HepG2 (cell line): ENCODE results near the gene BEAN1.

Source experiments
- EZH2 ChIP-seq: conservative IDR thresholded peaks from 2 replicates; pipeline ENCODE4 v1.6.1; 2012; ENCODE audit warnings: mild to moderate bottlenecking, low read depth, low read length, moderate library complexity
- KDM5B ChIP-seq: sonication (generic); formaldehyde crosslinking; IDR thresholded peaks from 2 replicates; pipeline ENCODE4 v1.4.0; 2020; ENCODE audit warnings: missing genetic modification reagents, mild to moderate bottlenecking, borderline replicate concordance
- ZIK1 ChIP-seq: sonication (generic); formaldehyde crosslinking; IDR thresholded peaks from 2 replicates; pipeline ENCODE4 v1.5.0; 2020; ENCODE audit warnings: mild to moderate bottlenecking, low read depth, missing genetic modification reagents, borderline replicate concordance
- ZNF264 ChIP-seq: sonication (generic); formaldehyde crosslinking; IDR thresholded peaks from 2 replicates; pipeline ENCODE4 v1.4.0; 2020; ENCODE audit warnings: missing genetic modification reagents

DNA sequence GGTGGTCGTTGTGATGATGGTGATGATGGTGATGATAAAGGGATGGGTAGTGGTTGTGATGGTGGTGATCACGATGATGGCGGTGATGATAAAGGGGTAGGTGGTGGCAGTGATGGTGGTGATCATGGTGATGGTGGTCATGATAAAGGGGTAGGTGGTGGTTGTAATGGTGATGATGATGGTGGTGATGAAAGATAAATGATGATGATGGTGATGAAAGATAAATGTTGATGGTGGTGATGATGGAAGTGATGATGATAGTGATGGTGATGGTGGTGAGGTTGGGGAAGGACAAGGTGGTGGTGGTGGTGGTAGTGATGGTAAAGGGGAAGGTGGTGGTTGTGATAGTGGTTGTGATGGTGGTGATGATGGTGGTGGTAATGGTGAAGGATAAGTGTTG, 46.7 kb upstream of the BEAN1 start:
- TF ChIP-seq ZNF264 (no peak), ZIK1 (CRISPR knock-in tag) (no peak), EZH2 (no peak), KDM5B (CRISPR knock-in tag) (no peak)
